Cortex of kidney (tissue), 1 donor: ENCODE measurements around the gene FBN2.
"Not testable (repeated sequence)": the region's sequence is repeated elsewhere in the genome, so short reads cannot be mapped to it uniquely, and the experiment has no call there.

Source experiments
- DNase-seq: peaks from one replicate; lab custom pipeline; 2025; lab: John Stamatoyannopoulos, UW

The FBN2 gene

GRCh38 chr5:128358826-128359225 lies 179.2 kb downstream of the FBN2 start:
- DNase-seq, result no peak

- DNase-seq, result no peak
These were observed 180.8 kb downstream of the FBN2 start for GRCh38 chr5:128357226-128357625.

- DNase-seq, result no peak
These were observed 182.1 kb downstream of the FBN2 start for GRCh38 chr5:128355961-128356360.

- DNase-seq, result no peak
These were observed 184.5 kb downstream of the FBN2 start for GRCh38 chr5:128353441-128354107.

GRCh38 chr5:128350705-128351104 lies 187.3 kb downstream of the FBN2 start:
- no peak for DNase-seq

- DNase-seq, result no peak
These were observed 188.8 kb downstream of the FBN2 start for GRCh38 chr5:128349044-128349858.

- no peak for DNase-seq
These were observed 192.0 kb downstream of the FBN2 start for GRCh38 chr5:128346038-128346437.

GRCh38 chr5:128345247-128345646 lies 192.8 kb downstream of the FBN2 start:
- DNase-seq, result no peak

GRCh38 chr5:128343168-128343567 lies 194.9 kb downstream of the FBN2 start:
- no peak for DNase-seq

GRCh38 chr5:128341056-128341455 lies 197.0 kb downstream of the FBN2 start:
- DNase-seq, result no peak

GRCh38 chr5:128340648-128341047 lies 197.4 kb downstream of the FBN2 start:
- no peak for DNase-seq

GRCh38 chr5:128339585-128339984 lies 198.5 kb downstream of the FBN2 start:
- no peak for DNase-seq

GRCh38 chr5:128338649-128339048 lies 199.4 kb downstream of the FBN2 start:
- no peak for DNase-seq

- DNase-seq, result no peak
These were observed 202.7 kb downstream of the FBN2 start for GRCh38 chr5:128335339-128335738.

- DNase-seq, result no peak
These were observed 203.9 kb downstream of the FBN2 start for GRCh38 chr5:128334010-128334716.

GRCh38 chr5:128331261-128331660 lies 206.8 kb downstream of the FBN2 start:
- DNase-seq, result no peak

- DNase-seq, result no peak
These were observed 208.6 kb downstream of the FBN2 start for GRCh38 chr5:128329386-128329939.

GRCh38 chr5:128328446-128328845 lies 209.6 kb downstream of the FBN2 start:
- no peak for DNase-seq

GRCh38 chr5:128328007-128328406 lies 210.0 kb downstream of the FBN2 start:
- no peak for DNase-seq

GRCh38 chr5:128321418-128321817 lies 216.6 kb downstream of the FBN2 start:
- DNase-seq, result not testable (repeated sequence)

GRCh38 chr5:128318691-128319090 lies 219.4 kb downstream of the FBN2 start:
- no peak for DNase-seq

GRCh38 chr5:128317481-128317880 lies 220.6 kb downstream of the FBN2 start:
- DNase-seq, result no peak

- DNase-seq, result no peak
These were observed 222.4 kb downstream of the FBN2 start for GRCh38 chr5:128315671-128316070.
